ENCODE data around the gene CDH22.

CDH22 gene

DNA sequence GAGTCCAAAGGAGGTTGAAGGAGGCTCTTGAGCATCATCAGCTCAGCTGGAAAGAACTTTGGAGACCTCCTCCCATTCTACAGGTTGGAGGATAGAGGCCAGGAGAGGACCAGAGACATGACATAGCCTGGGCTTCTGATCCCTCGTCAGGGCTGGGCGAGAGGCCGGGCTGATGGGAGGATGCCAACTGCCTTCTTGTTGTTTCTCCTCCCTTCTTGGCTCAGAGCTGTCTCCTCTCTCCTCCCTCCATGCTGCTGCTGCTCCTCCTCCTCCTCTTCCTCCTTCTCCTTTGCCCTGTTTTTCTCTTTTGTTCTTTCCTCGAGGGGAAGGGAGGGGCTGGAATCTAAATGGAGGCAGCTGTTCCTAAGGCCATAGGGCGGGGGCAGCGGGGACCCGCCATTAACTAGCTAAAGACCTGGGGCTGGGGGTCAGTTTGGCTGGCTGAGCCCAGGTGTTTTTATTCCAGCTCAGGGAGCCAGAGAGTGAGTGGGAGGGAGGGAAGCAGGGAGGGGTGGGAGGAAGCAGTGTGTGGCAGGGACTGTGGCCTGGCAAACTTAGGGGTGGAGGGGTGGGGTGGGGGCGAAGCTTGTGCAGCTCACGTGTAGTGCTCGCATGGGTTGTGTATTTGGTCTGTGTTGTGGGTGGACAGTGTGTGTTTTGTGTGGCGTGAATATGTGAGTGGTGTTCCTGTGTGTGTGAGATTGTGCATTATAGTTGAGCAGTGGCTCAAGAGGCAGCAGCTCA, 105.4 kb downstream of the CDH22 start:
- FAIRE-seq: no peak
- DNase-seq (ENCODE audit: insufficient read length, low spot score): no peak

DNA sequence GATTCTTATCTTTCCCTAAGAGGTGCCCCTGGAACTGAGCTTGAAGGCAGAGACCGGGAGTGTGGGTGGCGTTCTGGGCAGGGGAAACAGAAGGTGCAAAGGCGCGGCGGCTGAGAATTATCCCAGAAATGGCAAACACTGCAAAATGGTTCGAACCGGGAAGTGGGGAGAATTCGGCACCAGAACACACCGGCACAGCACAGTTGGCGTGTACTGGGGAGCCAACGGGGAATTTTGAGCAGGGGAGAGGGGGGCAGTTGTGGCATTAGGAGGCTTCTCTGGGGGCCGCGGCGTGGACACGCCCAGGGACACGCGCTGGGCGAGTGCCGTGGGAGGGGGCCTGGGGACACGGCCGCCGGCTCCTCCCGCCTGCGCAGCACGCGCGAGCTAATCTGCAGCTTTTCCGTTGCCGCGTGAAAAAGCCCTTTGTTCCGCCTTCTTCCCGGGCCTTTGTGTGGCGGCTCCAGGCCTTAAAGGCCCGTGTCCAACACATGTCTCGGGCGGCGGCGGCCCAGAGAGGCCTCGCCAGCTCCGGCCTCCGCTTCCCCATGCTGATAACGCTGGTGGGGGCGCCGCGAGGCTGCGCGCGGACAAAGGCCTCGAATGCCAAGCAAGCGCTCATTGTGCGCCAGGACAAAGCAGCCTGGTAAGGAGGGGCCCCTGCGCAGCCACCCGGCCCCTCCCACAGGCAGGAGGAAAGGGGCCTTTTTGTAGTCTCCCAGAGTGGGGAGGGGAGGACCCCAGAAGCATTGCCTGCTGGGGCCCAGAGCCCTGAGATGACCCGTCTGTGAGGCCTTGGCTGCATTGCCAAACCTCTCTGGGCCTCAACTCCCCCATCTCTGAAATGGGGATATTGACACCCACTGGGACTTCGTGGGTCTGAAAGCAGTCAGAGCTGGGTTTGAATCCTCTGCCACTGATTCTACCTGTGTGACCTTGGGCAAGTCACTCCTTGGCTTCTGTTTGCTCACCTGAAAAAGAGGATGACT, 107.4 kb downstream of the CDH22 start:
- FAIRE-seq: no peak
- no peak for DNase-seq (ENCODE audit: insufficient read length, low spot score)

- no peak for FAIRE-seq
- no peak for DNase-seq (ENCODE audit: insufficient read length, low spot score)
These were observed 109.1 kb downstream of the CDH22 start for GRCh38 chr20:46199198-46199597.

GRCh38 chr20:46196990-46197389, 111.3 kb downstream of the CDH22 start:
- DNase-seq (ENCODE audit: insufficient read length, low spot score) (no peak), FAIRE-seq (no peak)

GRCh38 chr20:46195264-46196036, 112.8 kb downstream of the CDH22 start:
- FAIRE-seq (no peak), DNase-seq (ENCODE audit: insufficient read length, low spot score) (no peak)

GRCh38 chr20:46194409-46194808, 113.9 kb downstream of the CDH22 start:
- FAIRE-seq (no peak), DNase-seq (ENCODE audit: insufficient read length, low spot score) (no peak)

GRCh38 chr20:46192376-46192944, 115.8 kb downstream of the CDH22 start:
- FAIRE-seq (no peak), DNase-seq (ENCODE audit: insufficient read length, low spot score) (no peak)

DNA sequence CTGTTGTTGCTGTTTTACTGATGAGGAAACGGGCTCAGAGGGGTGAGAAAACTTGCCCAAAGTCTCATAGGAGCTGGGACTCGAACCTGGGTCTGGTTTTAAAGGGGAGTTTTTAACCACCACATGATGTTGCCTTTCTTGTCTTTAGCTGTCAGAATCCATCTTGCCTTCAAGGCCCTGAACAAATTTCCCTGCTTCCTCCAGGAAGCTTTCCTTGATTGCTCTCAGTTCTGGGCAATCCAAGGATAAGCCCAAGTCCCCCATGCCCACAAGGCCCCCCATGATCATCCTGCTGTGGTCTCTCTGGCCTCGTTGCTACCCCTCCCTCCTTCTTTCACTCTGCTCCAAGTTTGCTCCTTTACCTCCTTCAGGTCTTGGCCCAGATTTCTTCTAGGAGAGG, 116.7 kb downstream of the CDH22 start:
- DNase-seq (ENCODE audit: insufficient read length, low spot score) (no peak), FAIRE-seq (no peak)

GRCh38 chr20:46191168-46191540, 117.1 kb downstream of the CDH22 start:
- FAIRE-seq (no peak), DNase-seq (ENCODE audit: insufficient read length, low spot score) (no peak)

- DNase-seq (ENCODE audit: insufficient read length, low spot score) (no peak), FAIRE-seq (no peak)
These were observed 117.7 kb downstream of the CDH22 start for GRCh38 chr20:46190478-46191167.

DNA sequence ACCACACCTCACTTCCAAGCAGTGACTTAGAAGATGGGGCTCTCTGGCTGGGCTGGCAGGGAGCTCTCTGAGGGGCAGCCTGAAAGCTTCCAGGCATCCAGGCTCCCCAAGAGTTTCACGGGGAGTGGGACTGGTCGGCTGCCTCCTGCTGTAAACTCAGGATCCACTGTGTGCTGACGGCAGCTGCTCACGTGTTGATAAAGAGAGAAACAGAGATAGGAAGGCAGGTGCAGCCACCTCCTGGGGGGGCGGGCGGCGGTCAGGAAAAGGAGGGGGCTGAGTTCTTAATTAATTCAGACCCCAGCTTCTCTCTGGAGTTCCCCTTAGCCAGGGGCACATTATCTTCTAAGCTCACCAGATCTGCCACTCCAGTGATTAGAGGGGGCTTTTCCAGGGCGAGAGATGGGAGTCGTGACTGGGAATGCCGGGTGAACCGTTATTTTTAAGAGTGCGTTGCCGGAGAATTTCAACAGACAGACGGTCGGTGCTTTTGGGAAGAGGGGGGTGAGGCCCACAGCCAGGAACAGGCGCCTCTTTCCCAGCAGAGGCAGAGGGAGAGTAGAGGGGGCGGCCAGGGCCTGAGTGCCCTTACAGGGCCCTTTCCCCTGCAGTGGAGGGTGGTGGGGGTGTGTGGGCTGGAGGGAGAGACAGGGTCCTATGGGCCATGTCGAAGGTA, 119.3 kb downstream of the CDH22 start:
- FAIRE-seq (no peak), DNase-seq (ENCODE audit: insufficient read length, low spot score) (no peak)

- FAIRE-seq: no peak
- DNase-seq (ENCODE audit: insufficient read length, low spot score): no peak
These were observed 122.1 kb downstream of the CDH22 start for GRCh38 chr20:46186210-46186609.

DNA sequence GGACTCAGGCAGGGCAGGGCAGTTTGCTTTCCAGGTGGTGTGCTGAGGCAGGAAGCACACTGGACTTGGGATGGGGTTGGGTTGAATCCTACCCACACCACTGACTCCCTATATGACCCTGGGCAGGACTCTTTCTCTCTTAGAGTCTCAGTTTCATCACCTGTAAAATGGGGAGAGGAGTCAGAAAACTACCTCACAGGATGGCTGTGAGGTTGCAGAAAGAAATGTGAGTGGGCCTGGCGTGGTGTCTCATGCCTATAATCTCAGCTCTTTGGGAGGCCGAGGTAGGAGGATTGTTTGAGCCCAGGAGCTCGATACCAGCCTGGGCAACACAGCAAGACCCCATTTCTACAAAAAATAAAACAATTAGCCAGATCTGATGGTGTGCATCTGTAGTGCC, 122.9 kb downstream of the CDH22 start:
- DNase-seq (ENCODE audit: insufficient read length, low spot score) (no peak), FAIRE-seq (no peak)

- no peak for FAIRE-seq
- no peak for DNase-seq (ENCODE audit: insufficient read length, low spot score)
These were observed 124.5 kb downstream of the CDH22 start for GRCh38 chr20:46183768-46184167.

- DNase-seq (ENCODE audit: insufficient read length, low spot score) (no peak), FAIRE-seq (no peak)
These were observed 125.8 kb downstream of the CDH22 start for GRCh38 chr20:46182276-46183200.

DNA sequence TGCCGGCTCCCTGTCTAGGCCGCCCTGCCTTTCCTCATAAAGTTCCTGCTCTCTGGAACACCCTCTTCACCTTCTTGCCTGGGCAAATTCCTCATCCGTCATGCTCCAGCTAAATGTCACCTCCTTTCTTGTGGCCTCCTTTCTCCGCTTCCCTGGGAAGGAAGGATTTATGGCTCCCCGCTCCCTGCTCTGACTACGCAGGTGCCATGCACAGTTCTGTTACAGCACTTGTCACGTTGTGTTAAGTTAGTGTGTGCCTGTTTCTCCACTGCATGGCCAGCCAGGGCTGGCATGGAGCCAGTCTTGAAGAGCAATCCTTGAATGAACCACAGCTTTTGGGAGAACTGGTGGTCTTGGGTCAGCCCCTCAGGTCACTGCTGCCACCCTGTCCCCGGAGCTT, 128.4 kb downstream of the CDH22 start:
- FAIRE-seq: no peak
- DNase-seq (ENCODE audit: insufficient read length, low spot score): no peak

- DNase-seq (ENCODE audit: insufficient read length, low spot score) (no peak), FAIRE-seq (no peak)
These were observed 129.4 kb downstream of the CDH22 start for GRCh38 chr20:46178891-46179290.

DNA sequence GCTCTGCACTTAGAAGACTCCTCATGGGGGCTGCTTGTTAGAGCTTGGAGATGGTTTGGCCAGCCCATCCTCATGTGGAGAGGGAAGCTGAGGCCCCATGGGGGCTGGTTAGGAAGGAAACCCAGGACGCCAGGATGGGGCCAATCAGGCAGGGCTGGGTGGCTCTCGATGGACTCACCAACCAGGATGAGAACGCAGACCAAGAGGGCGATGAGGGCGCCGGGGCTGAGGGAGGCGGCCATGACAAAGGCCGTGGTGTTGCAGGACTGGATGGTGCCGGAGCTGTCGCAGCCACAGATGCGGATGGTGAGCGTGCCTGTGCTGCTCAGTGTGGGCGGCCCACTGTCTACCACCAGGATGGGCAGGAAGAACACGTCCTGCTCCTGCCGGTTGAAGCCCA, 130.5 kb downstream of the CDH22 start:
- FAIRE-seq: no peak
- DNase-seq (ENCODE audit: insufficient read length, low spot score): no peak
